Kidney glomerular epithelial cell (primary cell): ENCODE data around the gene VOPP1.
"Not testable (repeated sequence)": the region's sequence is repeated elsewhere in the genome, so short reads cannot be mapped to it uniquely, and the experiment has no call there.

Experiments used
- DNase-seq: peaks from one replicate; lab custom pipeline; 2025; lab: John Stamatoyannopoulos, UW

VOPP1 gene

GRCh38 chr7:55582656-55583055 lies 10.4 kb upstream of the VOPP1 start:
- not testable (repeated sequence) for DNase-seq

- DNase-seq = no peak
Observed at GRCh38 chr7:55576753-55577152, 4.5 kb upstream of the VOPP1 start.

GRCh38 chr7:55575733-55576132 lies 3.4 kb upstream of the VOPP1 start:
- DNase-seq = no peak

GRCh38 chr7:55575098-55575497 lies 2.8 kb upstream of the VOPP1 start:
- DNase-seq = no peak

GRCh38 chr7:55574051-55574717 lies 1.9 kb upstream of the VOPP1 start:
- DNase-seq = peak; percentile 37

- DNase-seq = peak; percentile 37
Observed at GRCh38 chr7:55573234-55573900, 1.1 kb upstream of the VOPP1 start.

- no peak for DNase-seq
Observed at GRCh38 chr7:55571511-55572377, 558 bp downstream of the VOPP1 start.

- peak; percentile 53 for DNase-seq
Observed at GRCh38 chr7:55570939-55571338, 1.4 kb downstream of the VOPP1 start.

- no peak for DNase-seq
Observed at GRCh38 chr7:55570218-55570873, 2.0 kb downstream of the VOPP1 start.

GRCh38 chr7:55569797-55570196 lies 2.5 kb downstream of the VOPP1 start:
- DNase-seq = no peak

- DNase-seq = no peak
Observed at GRCh38 chr7:55569269-55569663, 3.0 kb downstream of the VOPP1 start.

GRCh38 chr7:55568613-55569268 lies 3.6 kb downstream of the VOPP1 start:
- no peak for DNase-seq

- no peak for DNase-seq
Observed at GRCh38 chr7:55567571-55567970, 4.7 kb downstream of the VOPP1 start.

GRCh38 chr7:55565681-55566080 lies 6.6 kb downstream of the VOPP1 start:
- DNase-seq = no peak

- no peak for DNase-seq
Observed at GRCh38 chr7:55563596-55564325, 8.5 kb downstream of the VOPP1 start.

- no peak for DNase-seq
Observed at GRCh38 chr7:55561690-55562089, 10.6 kb downstream of the VOPP1 start.

- no peak for DNase-seq
Observed at GRCh38 chr7:55558962-55559920, 13.1 kb downstream of the VOPP1 start.

GRCh38 chr7:55557666-55558188 lies 14.6 kb downstream of the VOPP1 start:
- DNase-seq = no peak

- no peak for DNase-seq
Observed at GRCh38 chr7:55556492-55556891, 15.8 kb downstream of the VOPP1 start.

GRCh38 chr7:55556031-55556430 lies 16.3 kb downstream of the VOPP1 start:
- DNase-seq = no peak
